Glomerular endothelial cell (primary cell): ENCODE data around the gene TAF11L4. TPM values are rescaled to one million over a fixed set of nuclear protein-coding genes. Genes with fewer than 3 reads are reported as not detected.

Source experiments
- total RNA-seq: library from RNA; depleted of rRNA; stranded (reverse); fragments of >200 nt; gene quantifications from 2 replicates; pipeline ENCODE4 v1.2.3, GENCODE V29; 2015

The TAF11L4 gene
- total RNA-seq, 1 donor from 2014 or later: not detected

Other genes starting within 250 kb of the TAF11L4 start
- gene TAF11L2, start 23.6 kb upstream of the TAF11L4 start, total RNA-seq: not detected in 2 replicates
- not detected in 2 replicates for gene TAF11L3, start 3.4 kb upstream of the TAF11L4 start, total RNA-seq
- gene TAF11L5, start 3.4 kb downstream of the TAF11L4 start, total RNA-seq: not detected in 2 replicates
- not detected in 2 replicates for gene TAF11L6, start 6.9 kb downstream of the TAF11L4 start, total RNA-seq
- gene TAF11L7, start 64.0 kb downstream of the TAF11L4 start, total RNA-seq: not detected in 2 replicates
- gene TAF11L8, start 69.2 kb downstream of the TAF11L4 start, total RNA-seq: not detected in 2 replicates
- gene TAF11L9, start 72.6 kb downstream of the TAF11L4 start, total RNA-seq: not detected in 2 replicates
- gene TAF11L10, start 76.0 kb downstream of the TAF11L4 start, total RNA-seq: not detected in 2 replicates
- not detected in 2 replicates for gene TAF11L11, start 82.4 kb downstream of the TAF11L4 start, total RNA-seq
- gene TAF11L12, start 88.6 kb downstream of the TAF11L4 start, total RNA-seq: not detected in 2 replicates
- gene TAF11L13, start 110.3 kb downstream of the TAF11L4 start, total RNA-seq: not detected in 2 replicates
- not detected in 2 replicates for gene TAF11L14, start 112.7 kb downstream of the TAF11L4 start, total RNA-seq